DND-41 (cell line): ENCODE results near the gene RORB.

Experiments used
- ATAC-seq: fragments of 200-7000 bp; cut with Tn5 transposase; 3 replicates; pipeline ENCODE4 v1.9.1; 2021; ENCODE audit warnings: low read depth; ENCODE audit not compliant: insufficient read depth
- DNase-seq: peaks from one replicate; pipeline ENCODE4 v3.0.0-alpha.2; 2020
- H2AFZ ChIP-seq: 2 replicates; pipeline ENCODE4 v1.6.0; 2012; ENCODE audit warnings: low read depth, low read length
- H3K27ac ChIP-seq: 2 replicates; pipeline ENCODE4 v1.5.1; 2012; ENCODE audit warnings: low read length, inconsistent platforms
- H3K27me3 ChIP-seq: fragments of 200-600 bp; sonication (generic); 2 replicates; pipeline ENCODE4 v1.6.0; 2012; ENCODE audit warnings: low read length, mild to moderate bottlenecking, inconsistent platforms; ENCODE audit not compliant: insufficient read depth, poor library complexity
- H3K36me3 ChIP-seq: 2 replicates; pipeline ENCODE4 v1.5.1; 2012; ENCODE audit warnings: low read length, inconsistent platforms; ENCODE audit not compliant: insufficient read depth
- H3K4me1 ChIP-seq: 2 replicates; pipeline ENCODE4 v1.5.1; 2012; ENCODE audit warnings: mild to moderate bottlenecking, low read length; ENCODE audit not compliant: insufficient read depth
- H3K4me2 ChIP-seq: 2 replicates; pipeline ENCODE4 v1.6.0; 2012; ENCODE audit warnings: mild to moderate bottlenecking, moderate library complexity, low read length, inconsistent platforms; ENCODE audit not compliant: insufficient read depth
- H3K4me3 ChIP-seq, 2 experiments: fragments of 200-600 bp in 1 of 2; shearing (Covaris generic) in 1 of 2; 2 replicates each; pipeline ENCODE4 v1.5.1; 2012 to 2016; ENCODE audit warnings: inconsistent platforms in 2 of 2, low read length in 2 of 2, mild to moderate bottlenecking in 2 of 2, low read depth in 1 of 2, moderate library complexity in 1 of 2
- H3K79me2 ChIP-seq: 2 replicates; pipeline ENCODE4 v1.6.0; 2012; ENCODE audit warnings: low read length, inconsistent platforms; ENCODE audit not compliant: insufficient read depth
- H3K9ac ChIP-seq: 2 replicates; pipeline ENCODE4 v1.6.0; 2012; ENCODE audit warnings: low read depth, mild to moderate bottlenecking, inconsistent platforms, low read length, moderate library complexity
- H3K9me3 ChIP-seq: 2 replicates; pipeline ENCODE4 v1.5.1; 2012; ENCODE audit warnings: low read length, moderate library complexity, mild to moderate bottlenecking, inconsistent platforms; ENCODE audit not compliant: insufficient read depth, severe bottlenecking
- H4K20me1 ChIP-seq: 2 replicates; pipeline ENCODE4 v1.6.0; 2012; ENCODE audit warnings: low read length; ENCODE audit not compliant: insufficient read depth
- EZH2 ChIP-seq: IDR thresholded peaks from 3 replicates; pipeline ENCODE4 v1.6.1; 2012; ENCODE audit warnings: borderline replicate concordance, low read depth, mild to moderate bottlenecking, moderate library complexity, low read length, inconsistent platforms; ENCODE audit not compliant: severe bottlenecking
- TF ChIP-seq, protein P1 (sequence below): IDR thresholded peaks from 2 replicates; pipeline ENCODE4 v1.5.1; 2012; ENCODE audit warnings: borderline replicate concordance, low read length, moderate library complexity, mild to moderate bottlenecking; ENCODE audit not compliant: poor library complexity, severe bottlenecking; ENCODE audit errors: extremely low read depth

Gene RORB

DNA sequence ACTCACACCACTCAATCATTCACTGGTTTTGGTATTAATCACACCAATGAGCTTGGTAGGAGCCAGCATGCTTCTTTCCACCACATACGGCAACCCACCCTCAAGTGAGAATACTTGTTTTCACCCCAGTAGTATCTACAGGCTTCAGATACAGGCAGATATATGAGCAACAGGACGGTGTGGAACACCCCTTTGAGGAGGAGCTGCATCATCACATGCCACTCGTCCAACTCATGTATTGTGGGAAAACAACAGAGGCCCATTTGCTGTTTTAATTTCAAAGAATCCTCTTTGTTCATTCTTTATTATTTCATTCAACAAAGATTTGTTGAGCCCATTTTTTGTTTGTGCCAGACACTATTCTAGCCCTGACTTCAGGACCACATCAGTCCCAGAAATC is 46.0 kb downstream of the RORB start:
- Histone ChIP-seq H2AFZ (no peak overlapping the region), H3K36me3 (peaks cover 31% of the 10 kb centered on the region), H4K20me1 (peaks cover 8% of the 10 kb centered on the region), H3K4me3 (no peak overlapping the region), H3K9me3 (no peaks in the 10 kb centered on the region), H3K27me3 (no peaks in the 10 kb centered on the region), H3K4me2 (no peak overlapping the region), H3K9ac (no peak overlapping the region), H3K79me2 (peaks cover 95% of the 10 kb centered on the region), H3K27ac (no peak overlapping the region), H3K4me1 (no peaks in the 10 kb centered on the region)
- no peak for DNase-seq
- no peak for TF ChIP-seq EZH2
- TF ChIP-seq, protein P1, sequence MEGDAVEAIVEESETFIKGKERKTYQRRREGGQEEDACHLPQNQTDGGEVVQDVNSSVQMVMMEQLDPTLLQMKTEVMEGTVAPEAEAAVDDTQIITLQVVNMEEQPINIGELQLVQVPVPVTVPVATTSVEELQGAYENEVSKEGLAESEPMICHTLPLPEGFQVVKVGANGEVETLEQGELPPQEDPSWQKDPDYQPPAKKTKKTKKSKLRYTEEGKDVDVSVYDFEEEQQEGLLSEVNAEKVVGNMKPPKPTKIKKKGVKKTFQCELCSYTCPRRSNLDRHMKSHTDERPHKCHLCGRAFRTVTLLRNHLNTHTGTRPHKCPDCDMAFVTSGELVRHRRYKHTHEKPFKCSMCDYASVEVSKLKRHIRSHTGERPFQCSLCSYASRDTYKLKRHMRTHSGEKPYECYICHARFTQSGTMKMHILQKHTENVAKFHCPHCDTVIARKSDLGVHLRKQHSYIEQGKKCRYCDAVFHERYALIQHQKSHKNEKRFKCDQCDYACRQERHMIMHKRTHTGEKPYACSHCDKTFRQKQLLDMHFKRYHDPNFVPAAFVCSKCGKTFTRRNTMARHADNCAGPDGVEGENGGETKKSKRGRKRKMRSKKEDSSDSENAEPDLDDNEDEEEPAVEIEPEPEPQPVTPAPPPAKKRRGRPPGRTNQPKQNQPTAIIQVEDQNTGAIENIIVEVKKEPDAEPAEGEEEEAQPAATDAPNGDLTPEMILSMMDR = no peak
- ATAC-seq = no peak

DNA sequence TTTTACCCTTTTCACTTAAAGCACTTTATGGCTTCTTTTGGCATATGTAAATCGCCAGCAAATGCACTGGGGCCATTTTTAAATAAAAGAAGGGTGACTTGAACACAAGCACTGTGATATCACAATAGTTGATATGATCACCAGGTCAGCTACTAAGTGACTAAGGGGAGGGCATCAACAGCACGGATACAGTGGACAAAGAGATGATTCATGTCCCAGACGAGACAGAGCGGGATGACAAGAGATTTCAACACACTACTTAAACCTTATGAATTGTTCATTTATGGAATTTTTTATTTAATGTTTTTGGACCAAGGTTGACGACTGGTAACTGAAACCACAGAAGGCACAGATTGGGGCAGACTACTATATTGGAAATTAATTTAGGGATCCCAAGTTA is 54.1 kb downstream of the RORB start:
- H3K4me3 ChIP-seq = no peak overlapping the region
- no peaks in the 10 kb centered on the region for H3K4me1 ChIP-seq
- H3K36me3 ChIP-seq = peaks cover 22% of the 10 kb centered on the region
- H3K9ac ChIP-seq = no peak overlapping the region
- peaks cover 17% of the 10 kb centered on the region for H4K20me1 ChIP-seq
- TF ChIP-seq, protein P1 = no peak
- TF ChIP-seq EZH2 = no peak
- H3K79me2 ChIP-seq = peaks cover 92% of the 10 kb centered on the region
- H3K27me3 ChIP-seq = no peaks in the 10 kb centered on the region
- ATAC-seq = no peak
- no peaks in the 10 kb centered on the region for H3K9me3 ChIP-seq
- no peak for DNase-seq
- H2AFZ ChIP-seq = no peak overlapping the region
- H3K27ac ChIP-seq = no peak overlapping the region
- no peak overlapping the region for H3K4me2 ChIP-seq

DNA sequence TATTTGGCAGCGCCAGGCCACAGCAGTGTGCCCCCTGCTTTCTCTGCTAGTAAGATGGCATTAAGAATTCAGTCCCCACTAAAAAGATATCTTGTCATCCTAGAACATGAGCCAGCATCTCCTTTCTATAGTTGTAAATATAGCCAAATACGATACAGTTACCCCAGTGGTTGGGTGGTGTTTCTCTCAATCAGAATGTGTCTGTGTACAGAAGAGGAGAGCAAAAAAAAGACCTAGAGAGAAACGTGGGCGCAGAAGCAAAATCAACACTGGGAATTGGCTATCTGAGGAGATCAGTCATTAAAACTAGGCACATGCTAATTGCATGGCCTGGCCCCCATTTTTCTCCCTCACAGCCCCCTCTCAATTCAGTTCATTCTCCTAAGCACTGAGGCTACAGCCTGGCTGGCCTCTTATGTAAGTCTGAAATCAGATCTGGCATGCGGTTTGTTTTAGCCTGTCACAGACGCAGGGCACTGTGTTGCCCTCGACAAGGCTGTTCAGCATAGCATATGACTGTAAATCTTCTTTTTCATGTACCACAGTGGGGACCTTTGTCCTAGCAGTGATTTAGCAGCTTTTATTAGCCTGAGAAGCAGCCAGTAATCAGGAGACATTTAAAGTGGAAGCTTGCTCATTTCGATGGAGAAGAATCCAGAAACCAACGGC is 57.8 kb downstream of the RORB start:
- DNase-seq (no peak), ATAC-seq (no peak)
- H3K9ac ChIP-seq = no peak overlapping the region
- H3K27me3 ChIP-seq = no peaks in the 10 kb centered on the region
- H4K20me1 ChIP-seq = peaks cover 32% of the 10 kb centered on the region
- no peak overlapping the region for H3K27ac ChIP-seq
- H3K4me1 ChIP-seq = no peaks in the 10 kb centered on the region
- no peak overlapping the region for H2AFZ ChIP-seq
- no peak for TF ChIP-seq EZH2
- TF ChIP-seq, protein P1 = no peak
- H3K4me2 ChIP-seq = no peak overlapping the region
- H3K4me3 ChIP-seq = no peak overlapping the region
- H3K36me3 ChIP-seq = peaks cover 24% of the 10 kb centered on the region
- peaks cover 99% of the 10 kb centered on the region for H3K79me2 ChIP-seq
- H3K9me3 ChIP-seq = no peaks in the 10 kb centered on the region
